GM23338 (cell line): ENCODE data around the gene ZNF562. TPM values are rescaled to one million over a fixed set of nuclear protein-coding genes. Genes with fewer than 3 reads are reported as not detected.

Experiments used
- ATAC-seq: fragments of 200-7000 bp; cut with Tn5 transposase; 3 replicates; pipeline ENCODE4 v1.9.1; 2020
- DNase-seq: peaks from one replicate; pipeline ENCODE4 v3.0.0-alpha.2; 2015; ENCODE audit warnings: low spot score
- H2AFZ ChIP-seq: fragments of 200-600 bp; sonication (generic); 2 replicates; pipeline ENCODE4 v1.8.0; 2016; ENCODE audit warnings: antibody characterized with exemption, mild to moderate bottlenecking, moderate library complexity
- H3F3A ChIP-seq: fragments of 200-600 bp; sonication (generic); replicated peaks from 2 replicates; pipeline ENCODE4 v1.8.0; 2017; ENCODE audit warnings: antibody characterized with exemption, mixed run types, low read depth
- H3K27ac ChIP-seq: fragments of 200-600 bp; sonication (generic); 2 replicates; pipeline ENCODE4 v1.6.1; 2016; ENCODE audit warnings: low read depth
- H3K27me3 ChIP-seq: fragments of 200-600 bp; sonication (generic); 2 replicates; pipeline ENCODE4 v1.8.0; 2016; ENCODE audit warnings: mild to moderate bottlenecking, mixed run types, moderate library complexity; ENCODE audit not compliant: insufficient read depth
- H3K36me3 ChIP-seq: fragments of 200-600 bp; sonication (generic); 2 replicates; pipeline ENCODE4 v1.8.0; 2016; ENCODE audit warnings: mild to moderate bottlenecking; ENCODE audit not compliant: insufficient read depth
- H3K4me1 ChIP-seq: fragments of 200-600 bp; sonication (generic); 2 replicates; pipeline ENCODE4 v1.8.0; 2016; ENCODE audit warnings: mild to moderate bottlenecking, moderate library complexity; ENCODE audit not compliant: insufficient read depth
- H3K4me2 ChIP-seq: fragments of 200-600 bp; sonication (generic); 2 replicates; pipeline ENCODE4 v1.7.1; 2017; ENCODE audit warnings: mixed run types
- H3K4me3 ChIP-seq: fragments of 200-600 bp; sonication (generic); 2 replicates; pipeline ENCODE4 v1.6.1; 2016; ENCODE audit warnings: mixed run types
- H3K79me2 ChIP-seq: fragments of 200-600 bp; sonication (generic); replicated peaks from 2 replicates; pipeline ENCODE4 v1.8.0; 2017; ENCODE audit warnings: mild to moderate bottlenecking; ENCODE audit not compliant: insufficient read depth
- H3K9me2 ChIP-seq: fragments of 200-600 bp; sonication (generic); 2 replicates; pipeline ENCODE4 v1.8.0; 2017; ENCODE audit not compliant: insufficient read depth
- H4K20me1 ChIP-seq: fragments of 200-600 bp; sonication (generic); replicated peaks from 2 replicates; pipeline ENCODE4 v1.8.0; 2017; ENCODE audit warnings: mild to moderate bottlenecking; ENCODE audit not compliant: insufficient read depth
- H3K27ac Mint-ChIP-seq: 2 replicates; pipeline ENCODE4 v1.8.0; 2020; ENCODE audit warnings: inconsistent platforms, mild to moderate bottlenecking, moderate library complexity, mixed read lengths
- H3K27me3 Mint-ChIP-seq: 3 replicates; pipeline ENCODE4 v1.8.0; 2022; ENCODE audit warnings: low read depth, mild to moderate bottlenecking, moderate library complexity, mixed read lengths, inconsistent platforms; ENCODE audit not compliant: insufficient read depth, poor library complexity
- H3K36me3 Mint-ChIP-seq: 3 replicates; pipeline ENCODE4 v1.8.0; 2021; ENCODE audit warnings: low read depth, mild to moderate bottlenecking, inconsistent platforms, moderate library complexity, mixed read lengths
- H3K4me1 Mint-ChIP-seq: 3 replicates; pipeline ENCODE4 v1.8.0; 2020; ENCODE audit warnings: mild to moderate bottlenecking, inconsistent platforms, mixed read lengths
- H3K4me3 Mint-ChIP-seq: 3 replicates; pipeline ENCODE4 v1.8.0; 2021; ENCODE audit warnings: moderate library complexity, mild to moderate bottlenecking, inconsistent platforms, mixed read lengths
- H3K9me3 Mint-ChIP-seq: 3 replicates; pipeline ENCODE4 v1.8.0; 2020; ENCODE audit warnings: moderate library complexity, mild to moderate bottlenecking, inconsistent platforms, mixed read lengths
- CREB1 ChIP-seq: fragments of 250-450 bp; sonication (Bioruptor Pico); IDR thresholded peaks from 2 replicates; pipeline ENCODE4 v1.5.0; 2020; ENCODE audit warnings: low read depth, mild to moderate bottlenecking, moderate library complexity
- CTCF ChIP-seq, 2 experiments: fragments of 200-600 bp in 1 of 2; sonication (generic) in 1 of 2; conservative IDR thresholded peaks; 2 replicates each; pipeline versions ENCODE4 v1.5.1 to v1.6.1; 2016 to 2017; ENCODE audit warnings: antibody characterized with exemption in 2 of 2, low read depth in 2 of 2, mild to moderate bottlenecking in 2 of 2, moderate library complexity in 1 of 2
- ETS1 ChIP-seq: IDR thresholded peaks from 2 replicates; pipeline ENCODE4 v1.6.1; 2016; ENCODE audit warnings: antibody characterized with exemption
- EZH2 ChIP-seq: fragments of 200-600 bp; sonication (generic); IDR thresholded peaks from one replicate; pipeline ENCODE4 v1.8.0; 2017; ENCODE audit warnings: antibody characterized with exemption, mild to moderate bottlenecking, low read depth; ENCODE audit not compliant: unreplicated experiment
- EZH2phosphoT487 ChIP-seq: fragments of 200-600 bp; sonication (generic); IDR thresholded peaks from one replicate; pipeline ENCODE4 v1.8.1; 2018; ENCODE audit warnings: antibody characterized with exemption; ENCODE audit not compliant: unreplicated experiment
- JUNB ChIP-seq: IDR thresholded peaks from one replicate; pipeline ENCODE4 v1.6.1; 2016; ENCODE audit warnings: antibody characterized with exemption; ENCODE audit not compliant: unreplicated experiment
- NANOG ChIP-seq: IDR thresholded peaks from 2 replicates; pipeline ENCODE4 v1.6.1; 2016; ENCODE audit warnings: antibody characterized with exemption, borderline replicate concordance
- POLR2AphosphoS5 ChIP-seq: IDR thresholded peaks from 2 replicates; pipeline ENCODE4 v1.6.1; 2016; ENCODE audit warnings: antibody characterized with exemption, low read depth
- REST ChIP-seq: IDR thresholded peaks from one replicate; pipeline ENCODE4 v1.6.1; 2018; ENCODE audit warnings: antibody characterized with exemption; ENCODE audit not compliant: unreplicated experiment
- STAT1 ChIP-seq: IDR thresholded peaks from one replicate; pipeline ENCODE4 v1.6.1; 2016; ENCODE audit warnings: antibody characterized with exemption; ENCODE audit not compliant: unreplicated experiment
- ZNF114 ChIP-seq: fragments of 250-450 bp; sonication (Bioruptor Pico); IDR thresholded peaks from 2 replicates; pipeline ENCODE4 v1.5.0; 2020; ENCODE audit warnings: mild to moderate bottlenecking, moderate library complexity
- ZNF331 ChIP-seq: fragments of 250-450 bp; sonication (Bioruptor Pico); IDR thresholded peaks from 2 replicates; pipeline ENCODE4 v1.5.0; 2020; ENCODE audit warnings: low read depth, mild to moderate bottlenecking, moderate library complexity
- ZNF462 ChIP-seq: fragments of 250-450 bp; sonication (Bioruptor Pico); IDR thresholded peaks from 2 replicates; pipeline ENCODE4 v1.5.0; 2020; ENCODE audit warnings: mild to moderate bottlenecking, moderate library complexity
- polyA plus RNA-seq: library from polyadenylated mRNA; unstranded; fragments of >200 nt; fragmentation: Nextera tagmentation; extraction: Ambion mirVana; gene quantifications from 2 replicates; pipeline ENCODE4 v1.2.1, GENCODE V29; 2016
- total RNA-seq: library from RNA; depleted of rRNA; stranded (reverse); fragments of >200 nt; shearing (Covaris generic); gene quantifications from 2 replicates; pipeline ENCODE4 v1.2.3, GENCODE V29; 2014

The ZNF562 gene
- total and polyA plus RNA-seq, 2 experiments from 2014 or later: 15.6 to 68.8 TPM

- no peak overlapping the region for H3K4me3 Mint-ChIP-seq
- peaks cover 15% of the 10 kb centered on the region for H3K4me1 Mint-ChIP-seq
- Histone ChIP-seq H3K4me1 (peaks cover 7% of the 10 kb centered on the region; the same call in 1 of the 2 replicates), H4K20me1 (no peaks in the 10 kb centered on the region), H3K4me3 (no peak overlapping the region), H3K9me2 (no peaks in the 10 kb centered on the region), H3F3A (no peaks in the 10 kb centered on the region), H3K36me3 (0 out of 2 replicates have a peak, but pooled peaks cover 3% of the 10 kb centered on the region), H3K4me2 (no peak overlapping the region), H3K27me3 (no peaks in the 10 kb centered on the region), H2AFZ (no peak overlapping the region), H3K27ac (no peak overlapping the region), H3K79me2 (peaks cover 9% of the 10 kb centered on the region; the same call in 1 of the 2 replicates)
- H3K27ac Mint-ChIP-seq: peak overlapping the region; percentile 73
- no peak for DNase-seq
- H3K9me3 Mint-ChIP-seq: no peaks in the 10 kb centered on the region; the same call in 2 of the 3 replicates
- no peaks in the 10 kb centered on the region for H3K27me3 Mint-ChIP-seq
- peaks cover 27% of the 10 kb centered on the region for H3K36me3 Mint-ChIP-seq
- ATAC-seq: no peak
- TF ChIP-seq ZNF462 (CRISPR knock-in tag): no peak
- TF ChIP-seq REST: no peak
- TF ChIP-seq EZH2: no peak
- no peak for TF ChIP-seq EZH2phosphoT487
- TF ChIP-seq CTCF (conservative IDR thresholded peaks at IDR 0.05; ENCODE audit: low read depth in 2 of 2): no peak
- no peak for TF ChIP-seq CREB1 (CRISPR knock-in tag)
- TF ChIP-seq ZNF331 (CRISPR knock-in tag): no peak
- TF ChIP-seq POLR2AphosphoS5: no peak
- no peak for TF ChIP-seq NANOG
- TF ChIP-seq STAT1: no peak
- TF ChIP-seq ZNF114 (CRISPR knock-in tag): no peak
- TF ChIP-seq JUNB: no peak
- TF ChIP-seq ETS1: no peak
Observed at GRCh38 chr19:9627856-9628255, 47.0 kb downstream of the ZNF562 start.
